Osteoblast (primary cell): Measurements from ENCODE around the gene TBC1D9. TPM values are rescaled to one million over a fixed set of nuclear protein-coding genes. Genes with fewer than 3 reads are reported as not detected.

Source experiments
- DNase-seq: peaks from one replicate; pipeline ENCODE4 v3.0.0; 2011; ENCODE audit warnings: low spot score, mixed read lengths; ENCODE audit not compliant: insufficient read length; ENCODE audit errors: missing footprints
- H2AFZ ChIP-seq: 2 replicates; pipeline ENCODE4 v1.6.0; 2011; ENCODE audit warnings: mild to moderate bottlenecking, low read length
- H3K27ac ChIP-seq: 2 replicates; pipeline ENCODE4 v1.5.1; 2011; ENCODE audit warnings: mild to moderate bottlenecking, low read depth, low read length, moderate library complexity
- H3K27me3 ChIP-seq: 2 replicates; pipeline ENCODE4 v1.6.0; 2012; ENCODE audit warnings: mild to moderate bottlenecking, control low read depth, inconsistent platforms, low read length, moderate library complexity; ENCODE audit not compliant: insufficient read depth
- H3K36me3 ChIP-seq: 2 replicates; pipeline ENCODE4 v1.5.1; 2011; ENCODE audit warnings: mild to moderate bottlenecking, low read length, control low read depth, moderate library complexity; ENCODE audit not compliant: insufficient read depth
- H3K4me1 ChIP-seq: 2 replicates; pipeline ENCODE4 v1.5.1; 2011; ENCODE audit warnings: mild to moderate bottlenecking, low read length, control low read depth, moderate library complexity; ENCODE audit not compliant: insufficient read depth
- H3K4me2 ChIP-seq: 2 replicates; pipeline ENCODE4 v1.6.0; 2011; ENCODE audit warnings: mild to moderate bottlenecking, low read length; ENCODE audit not compliant: insufficient read depth
- H3K4me3 ChIP-seq: fragments of 200-600 bp; sonication (generic); 3 replicates; pipeline ENCODE4 v1.5.1; 2012; ENCODE audit warnings: mild to moderate bottlenecking, low read length, inconsistent platforms; ENCODE audit not compliant: insufficient read depth
- H3K79me2 ChIP-seq: 2 replicates; pipeline ENCODE4 v1.6.0; 2012; ENCODE audit warnings: mild to moderate bottlenecking, low read length, control low read depth, inconsistent platforms; ENCODE audit not compliant: insufficient read depth
- H3K9me3 ChIP-seq: 2 replicates; pipeline ENCODE4 v1.5.1; 2011; ENCODE audit warnings: low read depth, low read length, control low read depth
- H4K20me1 ChIP-seq: 2 replicates; pipeline ENCODE4 v1.6.0; 2012; ENCODE audit warnings: mild to moderate bottlenecking, low read length, control low read depth; ENCODE audit not compliant: insufficient read depth
- CTCF ChIP-seq: IDR thresholded peaks from 2 replicates; pipeline ENCODE4 v1.5.1; 2011; ENCODE audit warnings: mild to moderate bottlenecking, low read depth, low read length, moderate library complexity; ENCODE audit errors: extremely low read depth
- total RNA-seq: library from RNA; depleted of rRNA; stranded (reverse); fragments of >200 nt; gene quantifications from 2 replicates; pipeline ENCODE4 v1.2.3, GENCODE V29; 2012

Gene TBC1D9
- total RNA-seq, 1 donor, result 19.5 TPM

- no peak for TF ChIP-seq CTCF
- no peak overlapping the region for H3K27ac ChIP-seq
- peaks cover 4% of the 10 kb centered on the region for H3K36me3 ChIP-seq
- no peaks in the 10 kb centered on the region for H3K27me3 ChIP-seq
- no peak overlapping the region for H2AFZ ChIP-seq
- DNase-seq, result no peak
- H4K20me1 ChIP-seq, result peaks cover 3% of the 10 kb centered on the region
- H3K9me3 ChIP-seq, result no peaks in the 10 kb centered on the region
- no peak overlapping the region for H3K4me2 ChIP-seq
- H3K4me3 ChIP-seq, result no peak overlapping the region
- H3K4me1 ChIP-seq, result peaks cover 5% of the 10 kb centered on the region
- no peaks in the 10 kb centered on the region for H3K79me2 ChIP-seq
Measured at GRCh38 chr4:140680686-140681085, 75.5 kb downstream of the TBC1D9 start.

- DNase-seq, result no peak
- Histone ChIP-seq H2AFZ (no peak overlapping the region), H3K9me3 (no peaks in the 10 kb centered on the region), H4K20me1 (peaks cover 3% of the 10 kb centered on the region), H3K4me1 (peaks cover 5% of the 10 kb centered on the region), H3K79me2 (no peaks in the 10 kb centered on the region), H3K36me3 (peaks cover 4% of the 10 kb centered on the region), H3K4me3 (no peak overlapping the region), H3K27me3 (no peaks in the 10 kb centered on the region), H3K27ac (no peak overlapping the region), H3K4me2 (no peak overlapping the region)
- TF ChIP-seq CTCF, result no peak
Measured at GRCh38 chr4:140679576-140679975, 76.6 kb downstream of the TBC1D9 start.

- no peaks in the 10 kb centered on the region for H3K4me1 ChIP-seq
- no peak overlapping the region for H2AFZ ChIP-seq
- H3K27ac ChIP-seq, result no peak overlapping the region
- DNase-seq, result no peak
- H4K20me1 ChIP-seq, result no peaks in the 10 kb centered on the region
- H3K27me3 ChIP-seq, result no peaks in the 10 kb centered on the region
- H3K79me2 ChIP-seq, result no peaks in the 10 kb centered on the region
- no peaks in the 10 kb centered on the region for H3K9me3 ChIP-seq
- H3K4me3 ChIP-seq, result no peak overlapping the region
- H3K4me2 ChIP-seq, result no peak overlapping the region
- no peak for TF ChIP-seq CTCF
- peaks cover 4% of the 10 kb centered on the region for H3K36me3 ChIP-seq
Measured at GRCh38 chr4:140675599-140676231, 80.5 kb downstream of the TBC1D9 start.

GRCh38 chr4:140673729-140674128, 82.5 kb downstream of the TBC1D9 start:
- H3K4me1 ChIP-seq, result no peaks in the 10 kb centered on the region
- no peak overlapping the region for H3K27ac ChIP-seq
- no peak overlapping the region for H3K4me2 ChIP-seq
- H4K20me1 ChIP-seq, result no peaks in the 10 kb centered on the region
- no peak overlapping the region for H2AFZ ChIP-seq
- H3K9me3 ChIP-seq, result no peaks in the 10 kb centered on the region
- no peaks in the 10 kb centered on the region for H3K27me3 ChIP-seq
- no peak for DNase-seq
- H3K79me2 ChIP-seq, result no peaks in the 10 kb centered on the region
- TF ChIP-seq CTCF, result no peak
- H3K4me3 ChIP-seq, result no peak overlapping the region
- peaks cover 10% of the 10 kb centered on the region for H3K36me3 ChIP-seq
